GM10248 (cell line): ENCODE results near the gene PLEKHG7.
A peak's percentile ranks its signal among the peaks of the same experiment; 100 is the strongest.
"Not testable (repeated sequence)": the region's sequence is repeated elsewhere in the genome, so short reads cannot be mapped to it uniquely, and the experiment has no call there.

Experiments
- CTCF ChIA-PET: fragments of 300-600 bp; sonication (Branson Sonifier 250); formaldehyde crosslinking; extraction: SDS; loops from one replicate; lab custom pipeline; 2021; ENCODE audit warnings: antibody characterized with exemption; lab: Yijun Ruan, JAX
- POLR2A ChIA-PET: fragments of 350-650 bp; sonication (Branson Sonifier 250); formaldehyde crosslinking; extraction: SDS; loops from one replicate; lab custom pipeline; 2020; ENCODE audit warnings: antibody characterized with exemption; lab: Yijun Ruan, JAX
- DNase-seq: peaks from one replicate; pipeline ENCODE4 v3.0.0; 2012; ENCODE audit errors: extremely low spot score
- TF ChIP-seq, protein P1 (sequence below): IDR thresholded peaks from 2 replicates; pipeline ENCODE4 v1.5.1; 2012; ENCODE audit warnings: mild to moderate bottlenecking, low read depth; ENCODE audit errors: extremely low read depth, missing control alignments, control extremely low read depth

PLEKHG7 gene, protein sequence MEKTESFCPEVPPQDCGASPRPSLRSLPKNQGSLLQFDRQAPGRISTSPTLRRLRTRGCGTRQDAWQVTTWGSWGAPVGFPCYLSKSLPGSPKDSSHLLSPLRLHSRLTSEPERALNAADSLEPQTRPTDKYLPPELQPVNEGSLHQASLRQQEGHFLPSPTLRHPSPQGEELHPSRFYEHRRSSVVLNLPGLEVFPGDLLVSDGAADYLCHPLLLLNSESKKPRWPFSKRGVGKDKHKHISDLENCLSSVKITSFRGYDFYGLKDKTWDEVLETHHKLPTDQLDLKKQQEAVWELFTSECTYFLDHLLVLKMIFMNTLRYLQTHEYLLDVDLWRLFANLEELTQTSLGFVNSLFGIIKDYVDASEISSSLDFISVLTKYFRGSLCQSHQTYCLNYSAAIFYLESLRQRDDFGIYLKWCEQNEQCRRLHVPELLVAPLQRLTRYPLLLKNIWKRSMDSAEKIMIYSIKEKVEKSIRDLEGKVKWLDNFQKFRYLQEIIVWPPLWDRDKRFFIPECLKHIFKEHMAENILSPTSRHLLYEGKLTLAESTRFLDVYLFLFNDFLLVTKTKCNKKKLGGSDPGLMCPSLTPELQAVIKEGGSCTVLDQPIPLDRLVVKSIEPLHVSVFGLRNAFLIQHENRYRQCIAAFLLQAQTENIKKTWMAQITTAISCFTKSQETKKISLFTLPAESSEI

DNA sequence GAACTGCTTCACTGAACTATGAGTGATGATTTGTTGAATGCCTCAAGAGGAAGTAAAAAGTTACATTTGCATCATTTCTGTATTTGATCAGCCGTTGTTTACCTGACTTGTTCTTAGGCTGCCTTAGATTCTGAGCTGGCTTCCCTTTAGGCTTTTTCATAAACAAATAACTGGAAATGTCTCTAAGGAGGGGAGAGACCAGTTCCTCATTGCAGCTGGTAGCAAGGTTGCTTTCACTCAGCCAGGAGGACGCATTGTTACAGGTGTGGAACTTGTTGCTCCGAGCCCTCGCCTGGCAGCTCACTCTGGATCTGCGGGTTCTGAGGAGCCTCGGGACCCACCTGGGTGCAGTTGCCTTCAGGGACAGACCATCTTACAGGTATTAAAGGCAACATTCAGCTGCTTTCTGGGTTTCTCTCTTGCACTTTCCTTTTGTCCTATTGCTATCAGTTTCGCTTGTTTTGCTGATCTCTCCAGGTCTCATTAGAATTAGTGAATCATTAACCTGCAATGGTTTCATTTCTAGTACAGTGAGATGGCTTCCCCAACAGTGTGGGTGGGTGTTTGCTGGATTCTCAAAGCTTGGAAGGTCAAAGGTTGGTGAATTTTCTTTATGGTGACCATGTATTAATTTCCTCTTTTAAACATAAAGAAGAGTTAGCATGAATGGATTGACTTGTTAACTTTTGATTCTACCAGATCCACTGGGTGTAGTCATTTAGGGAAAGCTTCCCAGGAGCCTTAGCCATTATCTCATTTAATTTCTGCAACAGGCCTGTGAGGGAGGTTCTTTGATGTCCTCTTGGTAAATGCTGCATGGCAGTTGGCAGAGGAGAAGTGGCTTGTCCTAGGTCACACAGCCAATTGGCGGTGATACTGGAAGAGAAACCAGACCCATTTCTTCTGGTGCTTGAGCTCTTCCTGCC, at the start of gene PLEKHG7:
Gene PLEKHG7 (plus strand): TSS at position 236 of the 926 bp plus-strand sequence. CDS start 3,643 bp downstream, outside the sequence.
- POLR2A ChIA-PET = interaction anchor here (0.8 kb wide), 1 partner anchor 1121 kb away, joined by 11 read pairs; no protein-coding TSS in a partner anchor
- DNase-seq = peak; percentile 83
- TF ChIP-seq, protein P1, sequence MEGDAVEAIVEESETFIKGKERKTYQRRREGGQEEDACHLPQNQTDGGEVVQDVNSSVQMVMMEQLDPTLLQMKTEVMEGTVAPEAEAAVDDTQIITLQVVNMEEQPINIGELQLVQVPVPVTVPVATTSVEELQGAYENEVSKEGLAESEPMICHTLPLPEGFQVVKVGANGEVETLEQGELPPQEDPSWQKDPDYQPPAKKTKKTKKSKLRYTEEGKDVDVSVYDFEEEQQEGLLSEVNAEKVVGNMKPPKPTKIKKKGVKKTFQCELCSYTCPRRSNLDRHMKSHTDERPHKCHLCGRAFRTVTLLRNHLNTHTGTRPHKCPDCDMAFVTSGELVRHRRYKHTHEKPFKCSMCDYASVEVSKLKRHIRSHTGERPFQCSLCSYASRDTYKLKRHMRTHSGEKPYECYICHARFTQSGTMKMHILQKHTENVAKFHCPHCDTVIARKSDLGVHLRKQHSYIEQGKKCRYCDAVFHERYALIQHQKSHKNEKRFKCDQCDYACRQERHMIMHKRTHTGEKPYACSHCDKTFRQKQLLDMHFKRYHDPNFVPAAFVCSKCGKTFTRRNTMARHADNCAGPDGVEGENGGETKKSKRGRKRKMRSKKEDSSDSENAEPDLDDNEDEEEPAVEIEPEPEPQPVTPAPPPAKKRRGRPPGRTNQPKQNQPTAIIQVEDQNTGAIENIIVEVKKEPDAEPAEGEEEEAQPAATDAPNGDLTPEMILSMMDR = no peak
- CTCF ChIA-PET = interaction anchor here (0.9 to 1.4 kb wide), 3 partner anchors 27 to 1399 kb away, joined by 3 to 4 read pairs (median 3); no protein-coding TSS in a partner anchor

DNA sequence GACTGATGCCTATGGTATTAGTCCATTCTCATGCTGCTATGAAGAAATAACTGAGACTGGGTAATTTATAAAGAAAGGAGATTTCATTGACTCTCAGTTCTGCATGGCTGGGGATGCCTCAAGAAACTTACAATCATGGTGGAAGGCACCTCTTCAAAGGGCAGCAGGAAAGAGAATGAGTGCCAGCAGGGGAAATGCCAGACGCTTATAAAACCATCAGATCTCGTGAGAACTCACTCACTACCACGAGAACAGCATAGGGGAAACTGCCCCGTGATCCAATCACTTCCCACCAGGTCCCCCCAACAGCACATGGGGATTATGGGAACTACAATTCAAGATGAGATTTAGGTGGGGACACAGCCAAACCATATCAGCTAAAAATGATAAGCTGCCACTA, 48.5 kb upstream of the PLEKHG7 start:
- POLR2A ChIA-PET = not testable (repeated sequence)
- CTCF ChIA-PET = interaction anchor here (1.0 to 9.6 kb wide), 4 partner anchors 14 to 1293 kb away, joined by 3 to 68 read pairs (median 6); no protein-coding TSS in a partner anchor

DNA sequence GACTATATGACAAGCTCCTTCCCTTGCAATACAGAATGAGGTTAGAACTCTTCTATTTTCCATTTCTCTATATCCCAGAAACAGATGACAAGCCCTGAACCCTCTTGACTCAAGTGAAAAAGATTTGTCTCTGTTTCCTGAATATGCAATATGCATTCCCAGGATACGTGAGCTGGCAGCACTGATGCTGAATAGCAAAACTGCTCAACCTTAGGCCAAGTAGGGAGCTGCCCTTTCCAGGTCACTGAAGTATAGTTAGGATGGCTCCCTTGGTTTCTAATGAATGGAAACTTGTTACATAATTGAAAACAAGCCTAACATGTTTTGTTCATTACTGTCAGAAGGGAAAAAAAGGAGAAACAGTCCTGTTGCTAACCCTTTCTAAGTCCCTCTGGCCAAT, 47.9 kb upstream of the PLEKHG7 start:
- DNase-seq = no peak
- TF ChIP-seq, protein P1 = no peak
- CTCF ChIA-PET = interaction anchor here (1.0 to 9.6 kb wide), 6 partner anchors 9 to 1293 kb away, joined by 3 to 68 read pairs (median 4); no protein-coding TSS in a partner anchor
- POLR2A ChIA-PET = no interaction called here

More for the DNA sequence above, 48.5 kb upstream of the PLEKHG7 start:
- DNase-seq = not testable (repeated sequence)

DNA sequence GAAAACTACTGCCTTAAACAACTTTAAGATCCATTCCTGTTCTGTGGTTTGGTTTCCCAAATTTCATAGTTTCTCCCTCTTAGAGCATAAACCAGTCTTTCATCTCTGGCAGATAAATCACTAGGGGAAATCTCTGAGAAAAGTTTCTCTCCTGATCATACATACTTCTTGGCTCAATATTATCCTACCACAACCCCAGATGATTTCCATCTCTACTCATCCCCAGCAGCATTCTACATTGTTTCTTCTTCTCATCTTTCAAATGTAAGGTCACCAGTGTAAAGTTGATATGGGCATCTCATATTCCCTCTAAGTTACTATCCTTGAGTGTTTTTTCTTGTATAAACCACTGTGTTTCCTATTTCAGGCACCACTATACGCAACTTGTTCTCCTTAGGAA, 45.9 kb upstream of the PLEKHG7 start:
- CTCF ChIA-PET = interaction anchor here (1.4 to 9.6 kb wide), 3 partner anchors 14 to 1275 kb away, joined by 3 to 68 read pairs (median 6); no protein-coding TSS in a partner anchor
- DNase-seq = no peak
- POLR2A ChIA-PET = no interaction called here
- TF ChIP-seq, protein P1 = no peak

DNA sequence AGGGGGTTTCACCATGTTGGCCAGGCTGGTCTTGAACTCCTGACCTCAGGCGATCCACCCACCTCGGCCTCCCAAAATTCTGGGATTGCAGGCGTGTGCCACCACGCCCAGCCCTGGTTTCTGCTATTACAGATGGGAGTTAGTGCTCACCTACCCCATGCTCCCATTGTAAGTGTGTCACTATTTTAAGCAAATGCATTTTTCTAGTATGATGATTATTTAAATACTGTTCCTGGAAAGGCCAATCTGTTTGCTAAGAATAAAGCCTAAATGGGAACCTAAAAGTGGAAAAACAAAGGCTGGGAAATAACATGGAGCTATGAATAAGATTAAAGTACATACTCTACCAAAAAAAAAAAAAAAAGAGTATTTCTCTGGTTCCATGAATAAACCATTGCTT, 45.0 kb upstream of the PLEKHG7 start:
- TF ChIP-seq, protein P1 = no peak
- POLR2A ChIA-PET = no interaction called here
- no peak for DNase-seq
- CTCF ChIA-PET = interaction anchor here (1.1 to 9.6 kb wide), 3 partner anchors 9 to 1276 kb away, joined by 3 to 68 read pairs (median 3); no protein-coding TSS in a partner anchor

DNA sequence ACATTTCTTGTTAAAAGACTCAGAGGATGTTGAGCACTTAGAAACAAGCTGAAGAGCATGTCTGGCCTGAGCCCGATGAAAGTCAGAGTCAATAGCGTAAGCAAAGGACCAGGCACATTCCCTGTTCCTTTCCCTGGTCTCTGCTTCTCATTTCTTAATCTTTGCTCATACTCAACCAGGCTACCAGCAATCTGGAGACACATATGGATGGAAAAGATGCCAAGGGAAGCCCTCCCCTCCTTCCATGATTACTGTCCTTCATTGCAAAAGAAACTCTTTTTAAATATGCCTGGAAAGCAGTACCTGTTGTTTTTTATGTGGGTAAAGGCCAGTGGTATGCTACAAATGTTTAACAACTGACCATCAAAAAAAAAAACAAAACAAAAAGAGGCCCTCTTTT, 44.2 kb upstream of the PLEKHG7 start:
- CTCF ChIA-PET = interaction anchor here (0.9 to 1.2 kb wide), 4 partner anchors 8 to 847 kb away, joined by 3 read pairs; no protein-coding TSS in a partner anchor
- TF ChIP-seq, protein P1 = no peak
- DNase-seq = no peak
- POLR2A ChIA-PET = interaction anchor here (0.6 kb wide), 1 partner anchor 1287 kb away, joined by 3 read pairs; no protein-coding TSS in a partner anchor
